Osteoblast (primary cell): ENCODE measurements around the gene PCP4. TPM values are rescaled to one million over a fixed set of nuclear protein-coding genes. Genes with fewer than 3 reads are reported as not detected.
A peak's percentile ranks its signal among the peaks of the same experiment; 100 is the strongest.

Source experiments
- DNase-seq: peaks from one replicate; pipeline ENCODE4 v3.0.0; 2011; ENCODE audit warnings: low spot score, mixed read lengths; ENCODE audit not compliant: insufficient read length; ENCODE audit errors: missing footprints
- H2AFZ ChIP-seq: 2 replicates; pipeline ENCODE4 v1.6.0; 2011; ENCODE audit warnings: mild to moderate bottlenecking, low read length
- H3K27ac ChIP-seq: 2 replicates; pipeline ENCODE4 v1.5.1; 2011; ENCODE audit warnings: mild to moderate bottlenecking, low read depth, low read length, moderate library complexity
- H3K27me3 ChIP-seq: 2 replicates; pipeline ENCODE4 v1.6.0; 2012; ENCODE audit warnings: mild to moderate bottlenecking, control low read depth, inconsistent platforms, low read length, moderate library complexity; ENCODE audit not compliant: insufficient read depth
- H3K36me3 ChIP-seq: 2 replicates; pipeline ENCODE4 v1.5.1; 2011; ENCODE audit warnings: mild to moderate bottlenecking, low read length, control low read depth, moderate library complexity; ENCODE audit not compliant: insufficient read depth
- H3K4me1 ChIP-seq: 2 replicates; pipeline ENCODE4 v1.5.1; 2011; ENCODE audit warnings: mild to moderate bottlenecking, low read length, control low read depth, moderate library complexity; ENCODE audit not compliant: insufficient read depth
- H3K4me2 ChIP-seq: 2 replicates; pipeline ENCODE4 v1.6.0; 2011; ENCODE audit warnings: mild to moderate bottlenecking, low read length; ENCODE audit not compliant: insufficient read depth
- H3K4me3 ChIP-seq: fragments of 200-600 bp; sonication (generic); 3 replicates; pipeline ENCODE4 v1.5.1; 2012; ENCODE audit warnings: mild to moderate bottlenecking, low read length, inconsistent platforms; ENCODE audit not compliant: insufficient read depth
- H3K79me2 ChIP-seq: 2 replicates; pipeline ENCODE4 v1.6.0; 2012; ENCODE audit warnings: mild to moderate bottlenecking, low read length, control low read depth, inconsistent platforms; ENCODE audit not compliant: insufficient read depth
- H3K9me3 ChIP-seq: 2 replicates; pipeline ENCODE4 v1.5.1; 2011; ENCODE audit warnings: low read depth, low read length, control low read depth
- H4K20me1 ChIP-seq: 2 replicates; pipeline ENCODE4 v1.6.0; 2012; ENCODE audit warnings: mild to moderate bottlenecking, low read length, control low read depth; ENCODE audit not compliant: insufficient read depth
- total RNA-seq: library from RNA; depleted of rRNA; stranded (reverse); fragments of >200 nt; gene quantifications from 2 replicates; pipeline ENCODE4 v1.2.3, GENCODE V29; 2012
- TF ChIP-seq, protein P1 (sequence below): IDR thresholded peaks from 2 replicates; pipeline ENCODE4 v1.5.1; 2011; ENCODE audit warnings: mild to moderate bottlenecking, low read depth, low read length, moderate library complexity; ENCODE audit errors: extremely low read depth

Gene PCP4
- total RNA-seq, 1 donor, result not detected

DNA sequence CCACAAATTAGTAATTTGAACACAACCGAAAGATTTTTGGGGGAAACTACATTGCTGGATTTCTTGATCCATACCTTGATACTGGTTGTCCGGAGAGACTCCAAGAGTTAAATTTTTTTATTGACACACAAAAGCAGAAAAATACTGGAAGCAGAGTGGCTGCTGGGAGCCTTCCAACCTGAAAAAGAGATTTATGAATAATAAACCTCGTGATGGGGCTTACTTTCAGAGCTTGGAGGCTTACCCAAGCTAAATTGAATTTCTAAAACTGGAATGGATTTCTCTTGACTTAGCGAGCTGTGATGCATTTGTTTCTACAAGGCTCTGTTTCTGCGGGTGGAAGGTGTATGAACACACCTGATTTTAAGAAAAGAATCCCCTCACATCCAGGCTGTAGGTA, 35.7 kb downstream of the PCP4 start:
- Histone ChIP-seq H3K79me2 (no peaks in the 10 kb centered on the region), H2AFZ (no peak overlapping the region), H4K20me1 (no peaks in the 10 kb centered on the region), H3K9me3 (no peaks in the 10 kb centered on the region), H3K4me2 (no peak overlapping the region), H3K27ac (no peak overlapping the region), H3K4me3 (no peak overlapping the region), H3K27me3 (no peaks in the 10 kb centered on the region), H3K4me1 (no peaks in the 10 kb centered on the region), H3K36me3 (no peaks in the 10 kb centered on the region)
- peak; percentile 0 for DNase-seq
- TF ChIP-seq, protein P1, sequence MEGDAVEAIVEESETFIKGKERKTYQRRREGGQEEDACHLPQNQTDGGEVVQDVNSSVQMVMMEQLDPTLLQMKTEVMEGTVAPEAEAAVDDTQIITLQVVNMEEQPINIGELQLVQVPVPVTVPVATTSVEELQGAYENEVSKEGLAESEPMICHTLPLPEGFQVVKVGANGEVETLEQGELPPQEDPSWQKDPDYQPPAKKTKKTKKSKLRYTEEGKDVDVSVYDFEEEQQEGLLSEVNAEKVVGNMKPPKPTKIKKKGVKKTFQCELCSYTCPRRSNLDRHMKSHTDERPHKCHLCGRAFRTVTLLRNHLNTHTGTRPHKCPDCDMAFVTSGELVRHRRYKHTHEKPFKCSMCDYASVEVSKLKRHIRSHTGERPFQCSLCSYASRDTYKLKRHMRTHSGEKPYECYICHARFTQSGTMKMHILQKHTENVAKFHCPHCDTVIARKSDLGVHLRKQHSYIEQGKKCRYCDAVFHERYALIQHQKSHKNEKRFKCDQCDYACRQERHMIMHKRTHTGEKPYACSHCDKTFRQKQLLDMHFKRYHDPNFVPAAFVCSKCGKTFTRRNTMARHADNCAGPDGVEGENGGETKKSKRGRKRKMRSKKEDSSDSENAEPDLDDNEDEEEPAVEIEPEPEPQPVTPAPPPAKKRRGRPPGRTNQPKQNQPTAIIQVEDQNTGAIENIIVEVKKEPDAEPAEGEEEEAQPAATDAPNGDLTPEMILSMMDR, result no peak

DNA sequence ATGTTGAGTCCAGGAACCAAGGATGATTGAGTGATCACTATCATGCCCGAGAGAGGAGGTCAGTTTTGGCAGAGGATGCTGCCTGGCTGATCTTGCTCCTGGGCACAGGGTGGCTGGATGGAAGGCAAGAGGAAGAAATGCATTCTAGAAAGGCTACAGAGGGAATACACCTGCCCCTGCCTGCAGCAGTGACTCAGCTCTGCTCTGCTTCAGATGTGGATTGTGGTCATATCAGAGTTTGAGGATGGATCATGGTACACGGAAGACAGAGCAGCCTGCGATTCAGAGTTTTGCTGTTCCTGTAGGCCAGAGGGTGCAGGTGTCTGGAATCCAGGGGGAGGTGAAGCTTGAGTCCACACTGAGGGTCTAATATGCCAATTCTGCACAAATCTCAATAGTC, 37.2 kb downstream of the PCP4 start:
- no peaks in the 10 kb centered on the region for H3K9me3 ChIP-seq
- H3K4me3 ChIP-seq, result no peak overlapping the region
- H3K36me3 ChIP-seq, result no peaks in the 10 kb centered on the region
- TF ChIP-seq, protein P1, result no peak
- peak; percentile 13 for DNase-seq
- no peak overlapping the region for H3K4me2 ChIP-seq
- no peak overlapping the region for H3K27ac ChIP-seq
- H3K27me3 ChIP-seq, result no peaks in the 10 kb centered on the region
- H2AFZ ChIP-seq, result no peak overlapping the region
- H4K20me1 ChIP-seq, result no peaks in the 10 kb centered on the region
- no peaks in the 10 kb centered on the region for H3K4me1 ChIP-seq
- H3K79me2 ChIP-seq, result no peaks in the 10 kb centered on the region

DNA sequence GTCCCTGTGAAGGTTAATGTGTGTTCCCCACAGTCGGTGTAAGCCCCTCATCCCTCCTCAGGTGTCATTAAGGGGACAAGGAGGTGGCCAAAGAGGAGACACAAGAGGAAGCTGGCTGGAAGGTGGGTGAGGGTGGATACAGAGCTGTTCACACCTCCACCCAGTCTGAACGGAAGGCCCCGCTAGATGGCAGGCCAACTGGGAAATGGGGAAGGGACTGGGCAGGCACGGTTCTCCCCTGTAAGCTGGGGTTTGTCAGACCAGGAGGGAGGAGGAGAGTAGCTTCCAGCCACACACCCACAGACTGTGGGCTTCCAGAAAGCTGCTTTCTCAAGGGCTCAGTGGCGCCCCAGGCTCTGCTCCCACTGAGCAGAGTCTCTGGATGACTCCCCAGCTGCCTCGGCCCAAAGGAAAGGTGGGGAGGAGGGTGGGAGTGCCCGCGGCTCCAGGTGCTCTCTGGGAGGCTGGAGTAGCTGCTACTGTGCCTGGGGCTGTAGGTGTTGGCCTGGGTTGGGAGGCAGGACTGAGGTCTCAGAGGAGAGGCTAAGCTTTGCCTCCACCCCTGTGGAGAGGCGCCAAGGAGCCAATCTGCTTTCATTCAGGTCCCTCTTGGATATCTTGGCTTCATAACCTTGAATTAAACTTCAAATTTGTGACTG, 41.2 kb downstream of the PCP4 start:
- Histone ChIP-seq H3K4me1 (no peaks in the 10 kb centered on the region), H3K36me3 (no peaks in the 10 kb centered on the region), H3K27ac (no peak overlapping the region), H4K20me1 (no peaks in the 10 kb centered on the region), H3K79me2 (no peaks in the 10 kb centered on the region), H3K9me3 (no peaks in the 10 kb centered on the region), H2AFZ (no peak overlapping the region), H3K4me3 (no peak overlapping the region), H3K27me3 (no peaks in the 10 kb centered on the region), H3K4me2 (no peak overlapping the region)
- DNase-seq, result peak; percentile 22
- TF ChIP-seq, protein P1, result no peak

DNA sequence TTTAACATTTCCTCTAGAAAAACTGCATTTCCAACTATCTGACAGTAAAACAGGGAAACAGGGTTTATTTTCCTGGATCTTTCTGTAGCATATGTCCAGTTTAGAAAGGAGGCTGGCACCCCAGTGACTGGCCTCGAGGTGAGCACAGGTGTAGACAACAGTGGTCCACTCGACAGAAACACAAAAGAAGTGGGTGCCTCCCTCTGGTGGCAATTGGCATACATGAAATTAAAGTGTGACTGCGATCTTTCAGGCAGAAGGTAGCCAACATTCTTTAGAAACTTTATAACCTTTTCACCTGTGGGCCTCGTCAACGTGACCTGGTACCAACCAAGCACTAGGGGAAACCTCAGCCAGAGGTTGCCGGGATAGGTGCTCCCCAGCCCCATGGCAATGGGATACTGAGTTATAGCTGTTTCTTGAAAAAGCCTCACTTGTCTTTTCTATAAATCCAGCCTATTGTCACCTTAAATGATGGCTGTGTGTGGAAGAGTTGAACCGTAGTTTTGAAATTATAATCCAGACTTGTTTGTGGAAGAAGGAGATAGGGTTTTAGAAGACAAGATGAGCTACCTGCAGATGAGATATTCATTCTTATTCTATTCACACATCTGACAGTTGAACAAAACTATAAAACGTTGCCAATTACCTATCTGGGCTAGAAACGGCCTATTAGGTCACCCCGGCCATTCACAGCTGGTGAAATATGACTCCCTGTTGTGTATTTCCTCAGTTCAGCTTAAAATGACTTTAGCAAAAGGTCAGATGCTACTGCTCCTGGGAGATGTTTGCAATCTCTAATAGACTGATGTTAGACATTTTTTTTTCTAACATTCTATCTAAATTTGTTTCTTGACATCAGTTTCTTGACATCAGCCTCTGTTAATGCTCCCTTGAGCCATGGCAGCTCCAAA, 44.3 kb downstream of the PCP4 start:
- Histone ChIP-seq H3K9me3 (no peaks in the 10 kb centered on the region), H3K36me3 (no peaks in the 10 kb centered on the region), H3K4me1 (no peaks in the 10 kb centered on the region), H3K79me2 (no peaks in the 10 kb centered on the region), H3K27me3 (no peaks in the 10 kb centered on the region), H2AFZ (no peak overlapping the region), H4K20me1 (no peaks in the 10 kb centered on the region), H3K27ac (no peak overlapping the region), H3K4me3 (no peak overlapping the region), H3K4me2 (no peak overlapping the region)
- peak; percentile 19 for DNase-seq
- TF ChIP-seq, protein P1, result no peak
